Testis (tissue), 3 donors: ENCODE results near the gene LGALS4. TPM values are rescaled to one million over a fixed set of nuclear protein-coding genes. Genes with fewer than 3 reads are reported as not detected.
"Not testable (repeated sequence)": the region's sequence is repeated elsewhere in the genome, so short reads cannot be mapped to it uniquely, and the experiment has no call there.

ENCODE experiments used
- DNase-seq: peaks from one replicate; pipeline ENCODE4 v3.0.0-alpha.2; 2019
- H3K27ac ChIP-seq, 2 donors: fragments of 200-600 bp; sonication (generic); one replicate each; pipeline ENCODE4 v1.5.1; 2019
- H3K27me3 ChIP-seq: fragments of 200-600 bp; sonication (generic); one replicate; pipeline ENCODE4 v1.5.1; 2019
- H3K36me3 ChIP-seq: fragments of 200-600 bp; sonication (generic); one replicate; pipeline ENCODE4 v1.5.1; 2017; ENCODE audit warnings: low read depth; ENCODE audit errors: missing control alignments
- H3K4me1 ChIP-seq: fragments of 200-600 bp; sonication (generic); one replicate; pipeline ENCODE4 v1.5.1; 2019
- H3K4me3 ChIP-seq, 2 donors: fragments of 200-600 bp; sonication (generic); one replicate each; pipeline ENCODE4 v1.5.1; 2017 to 2019
- H3K9me3 ChIP-seq: fragments of 200-600 bp; sonication (generic); one replicate; pipeline ENCODE4 v1.5.1; 2017
- POLR2A ChIP-seq: fragments of 450-650 bp; IDR thresholded peaks from one replicate; pipeline ENCODE4 v1.6.1; 2017; ENCODE audit warnings: antibody characterized with exemption, mild to moderate bottlenecking, moderate library complexity
- WGBS, 2 donors: methylation state at CpG; one replicate each; pipeline ENCODE4 v1.1.5; 2018; 5-methylcytosine and 5-hydroxymethylcytosine counted together
- intact Hi-C: fragments of 100-400 bp; cut with DNase I; formaldehyde crosslinking; loops from one replicate; pipeline ENCODE4 v1.15.1; 2023; ENCODE audit warnings: low total_unique reads
- polyA plus RNA-seq: library from polyadenylated mRNA; stranded (reverse); fragments of 350-450 nt; fragmentation: Illumina TruSeq; extraction: RNeasy Lipid Tissue Mini Kit (QIAGEN cat#74804); gene quantifications from one replicate; pipeline ENCODE4 v1.2.3, GENCODE V29; 2014; ENCODE audit warnings: low read depth, low replicate concordance; ENCODE audit not compliant: insufficient read depth
- total RNA-seq, 2 donors: library from RNA; depleted of rRNA; stranded (reverse); fragments of >200 nt; gene quantifications; one replicate each; pipeline ENCODE4 v1.2.3, GENCODE V29; 2016
- TF ChIP-seq, protein P1 (sequence below), 3 experiments: fragments of 450-650 bp in 2 of 3; fragments of 200-600 bp in 1 of 3; sonication (generic) in 1 of 3; IDR thresholded peaks; one replicate each; pipeline ENCODE4 v1.5.1; 2016 to 2019; ENCODE audit warnings: antibody characterized with exemption in 3 of 3, mild to moderate bottlenecking in 2 of 3, moderate library complexity in 1 of 3

The LGALS4 gene
- total and polyA plus RNA-seq, 3 donors from 2014 or later, result 1.6 to 1.9 (median 1.6) TPM

DNA sequence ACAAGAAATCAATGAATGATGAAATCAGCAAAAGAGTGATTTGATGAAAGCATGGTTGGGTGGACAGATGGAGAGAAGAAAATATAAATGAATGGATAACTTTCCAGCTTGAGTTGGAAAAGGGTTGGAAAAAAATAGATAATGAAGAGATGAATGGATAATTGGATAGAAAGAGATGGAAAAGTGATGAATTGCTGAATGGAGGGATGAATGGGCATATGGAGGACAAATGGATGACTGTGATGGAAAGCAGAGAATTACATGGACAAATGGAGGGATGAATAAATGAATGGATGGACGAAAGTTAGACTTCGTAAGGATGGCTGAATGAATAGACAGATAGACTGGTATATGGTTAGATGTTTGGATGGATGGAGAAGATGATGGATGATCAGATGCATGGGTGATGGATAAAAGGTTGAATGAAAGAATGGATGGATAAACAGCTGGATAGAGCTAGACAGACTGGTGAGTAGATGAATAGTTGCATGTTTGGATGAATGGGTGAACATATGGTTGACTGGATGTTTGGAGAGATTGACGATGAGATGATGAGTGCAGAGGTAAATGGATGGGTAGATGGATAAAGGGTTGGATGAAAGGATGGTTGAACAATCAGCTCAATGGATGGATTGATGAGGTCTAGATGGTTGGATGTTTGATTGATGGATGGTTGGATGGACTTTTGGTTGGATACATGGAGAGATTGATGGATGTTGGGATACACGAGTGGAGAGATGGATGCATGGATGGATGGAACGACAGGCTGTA is 12.0 kb downstream of the LGALS4 start:
- WGBS, 2 donors, result 89 to 92% methylated on average over 5 of the region's 5 CpGs
- Histone ChIP-seq H3K4me3 (no peak overlapping the region), H3K4me1 (no peaks in the 10 kb centered on the region), H3K9me3 (no peaks in the 10 kb centered on the region), H3K27ac (no peak overlapping the region), H3K36me3 (no peaks in the 10 kb centered on the region), H3K27me3 (no peaks in the 10 kb centered on the region)
- intact Hi-C loops, result no loop called here
- TF ChIP-seq, protein P1, sequence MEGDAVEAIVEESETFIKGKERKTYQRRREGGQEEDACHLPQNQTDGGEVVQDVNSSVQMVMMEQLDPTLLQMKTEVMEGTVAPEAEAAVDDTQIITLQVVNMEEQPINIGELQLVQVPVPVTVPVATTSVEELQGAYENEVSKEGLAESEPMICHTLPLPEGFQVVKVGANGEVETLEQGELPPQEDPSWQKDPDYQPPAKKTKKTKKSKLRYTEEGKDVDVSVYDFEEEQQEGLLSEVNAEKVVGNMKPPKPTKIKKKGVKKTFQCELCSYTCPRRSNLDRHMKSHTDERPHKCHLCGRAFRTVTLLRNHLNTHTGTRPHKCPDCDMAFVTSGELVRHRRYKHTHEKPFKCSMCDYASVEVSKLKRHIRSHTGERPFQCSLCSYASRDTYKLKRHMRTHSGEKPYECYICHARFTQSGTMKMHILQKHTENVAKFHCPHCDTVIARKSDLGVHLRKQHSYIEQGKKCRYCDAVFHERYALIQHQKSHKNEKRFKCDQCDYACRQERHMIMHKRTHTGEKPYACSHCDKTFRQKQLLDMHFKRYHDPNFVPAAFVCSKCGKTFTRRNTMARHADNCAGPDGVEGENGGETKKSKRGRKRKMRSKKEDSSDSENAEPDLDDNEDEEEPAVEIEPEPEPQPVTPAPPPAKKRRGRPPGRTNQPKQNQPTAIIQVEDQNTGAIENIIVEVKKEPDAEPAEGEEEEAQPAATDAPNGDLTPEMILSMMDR (IDR thresholded peaks at IDR 0.05), result no peak
- TF ChIP-seq POLR2A, result no peak
- DNase-seq, result no peak

DNA sequence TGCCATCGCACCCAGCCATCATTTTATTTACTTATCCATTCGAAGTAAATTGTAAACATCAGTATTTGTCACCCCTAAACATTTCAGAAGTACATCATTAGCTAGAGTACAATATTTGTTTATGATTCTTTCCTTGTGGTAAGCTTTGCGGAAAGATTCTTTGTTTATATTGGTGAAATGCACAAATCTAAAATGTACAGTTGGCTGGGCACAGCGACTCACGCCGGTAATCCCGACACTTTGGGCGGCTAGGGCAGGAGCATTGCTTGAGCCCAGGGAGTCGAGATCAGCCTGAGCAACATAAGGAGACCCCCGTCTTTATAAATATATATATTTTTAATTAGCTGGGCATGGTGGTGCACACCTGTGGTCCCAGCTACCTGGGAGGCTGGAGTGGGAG is 13.6 kb downstream of the LGALS4 start:
- H3K4me1 ChIP-seq, result no peaks in the 10 kb centered on the region
- no peaks in the 10 kb centered on the region for H3K36me3 ChIP-seq
- intact Hi-C loops, result no loop called here
- no peaks in the 10 kb centered on the region for H3K9me3 ChIP-seq
- DNase-seq, result no peak
- WGBS, 2 donors, result 72 to 81% methylated on average over 10 of the region's 10 CpGs
- H3K4me3 ChIP-seq, result no peak overlapping the region
- TF ChIP-seq, protein P1 (IDR thresholded peaks at IDR 0.05), result no peak
- TF ChIP-seq POLR2A, result no peak
- no peaks in the 10 kb centered on the region for H3K27me3 ChIP-seq
- H3K27ac ChIP-seq, result no peak overlapping the region

DNA sequence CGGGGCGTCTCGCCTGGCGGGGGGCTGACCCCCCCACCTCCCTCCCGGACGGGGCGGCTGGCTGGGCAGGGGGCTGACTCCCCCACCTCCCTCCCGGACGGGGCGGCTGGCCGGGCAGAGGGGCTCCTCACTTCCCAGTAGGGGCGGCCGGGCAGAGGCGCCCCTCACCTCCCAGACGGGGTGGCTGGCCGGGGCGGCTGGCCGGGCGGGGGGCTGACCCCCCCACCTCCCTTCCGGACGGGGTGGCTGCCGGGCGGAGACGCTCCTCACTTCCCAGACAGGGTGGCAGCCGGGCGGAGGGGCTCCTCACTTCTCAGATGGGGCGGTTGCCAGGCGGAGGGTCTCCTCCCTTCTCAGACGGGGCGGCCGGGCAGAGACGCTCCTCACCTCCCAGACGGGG is 15.0 kb downstream of the LGALS4 start:
- H3K9me3 ChIP-seq, H3K27me3 ChIP-seq, H3K4me3 ChIP-seq, H3K36me3 ChIP-seq, H3K4me1 ChIP-seq, intact Hi-C loops, DNase-seq, H3K27ac ChIP-seq: not testable (repeated sequence)
- no CpG with 5 or more reads among the region's 33 CpGs for WGBS, 2 donors

DNA sequence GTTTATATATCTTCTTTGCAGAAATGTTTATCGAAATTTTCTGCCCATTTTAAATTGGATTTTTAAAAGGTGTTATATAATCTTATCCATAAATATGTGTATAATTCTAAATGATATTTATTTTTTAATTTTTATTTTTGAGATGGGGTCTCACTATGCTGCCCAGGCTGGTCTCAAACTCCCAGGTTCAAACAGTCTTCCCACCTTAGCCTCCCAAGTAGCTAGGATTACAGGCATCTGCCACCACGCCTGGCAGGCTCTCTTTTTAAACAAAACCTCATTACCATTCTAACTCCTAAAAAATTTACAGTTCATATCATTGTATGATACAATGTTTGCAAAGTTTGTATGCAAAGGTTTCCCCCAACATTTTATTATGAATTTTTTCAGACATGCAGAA is 16.6 kb downstream of the LGALS4 start:
- H3K4me3 ChIP-seq, result no peak overlapping the region
- H3K4me1 ChIP-seq, result no peaks in the 10 kb centered on the region
- no peaks in the 10 kb centered on the region for H3K27me3 ChIP-seq
- TF ChIP-seq, protein P1 (IDR thresholded peaks at IDR 0.05), result no peak
- no peak for TF ChIP-seq POLR2A
- DNase-seq, result no peak
- no peak overlapping the region for H3K27ac ChIP-seq
- H3K9me3 ChIP-seq, result no peaks in the 10 kb centered on the region
- no peaks in the 10 kb centered on the region for H3K36me3 ChIP-seq
- intact Hi-C loops, result no loop called here
- WGBS, 2 donors, result 42 to 44% methylated on average over 2 of the region's 2 CpGs

DNA sequence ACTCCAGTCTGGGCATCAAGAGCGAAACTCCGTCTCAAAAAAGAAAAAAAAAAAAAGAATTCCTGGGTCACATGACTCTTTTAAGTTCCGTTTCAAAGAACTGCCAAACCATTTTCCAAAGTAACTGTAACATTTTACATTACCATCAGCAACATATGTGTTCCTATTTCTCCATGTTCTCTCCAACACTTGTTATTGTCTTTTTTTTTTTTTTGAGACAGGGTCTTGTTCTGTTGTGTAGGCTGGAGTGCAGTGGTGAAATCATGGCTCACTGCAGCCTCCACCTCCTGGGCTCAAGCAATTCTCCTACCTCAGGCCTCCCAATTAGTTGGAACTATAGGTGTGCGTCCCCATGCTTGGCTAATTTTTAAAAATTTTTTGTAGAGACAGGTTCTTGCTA is 17.2 kb downstream of the LGALS4 start:
- Histone ChIP-seq H3K27me3 (no peaks in the 10 kb centered on the region), H3K36me3 (no peaks in the 10 kb centered on the region), H3K27ac (no peak overlapping the region), H3K9me3 (no peaks in the 10 kb centered on the region), H3K4me3 (no peak overlapping the region), H3K4me1 (no peaks in the 10 kb centered on the region)
- no peak for DNase-seq
- no peak for TF ChIP-seq POLR2A
- TF ChIP-seq, protein P1 (IDR thresholded peaks at IDR 0.05), result no peak
- 82 to 87% methylated on average over 4 of the region's 4 CpGs for WGBS, 2 donors
- intact Hi-C loops, result no loop called here
